ENCODE measurements around the gene VPS26A. TPM values are rescaled to one million over a fixed set of nuclear protein-coding genes. Genes with fewer than 3 reads are reported as not detected.

VPS26A gene
- 29.2 and 30.8 TPM in 2 replicates for total RNA-seq

DNA sequence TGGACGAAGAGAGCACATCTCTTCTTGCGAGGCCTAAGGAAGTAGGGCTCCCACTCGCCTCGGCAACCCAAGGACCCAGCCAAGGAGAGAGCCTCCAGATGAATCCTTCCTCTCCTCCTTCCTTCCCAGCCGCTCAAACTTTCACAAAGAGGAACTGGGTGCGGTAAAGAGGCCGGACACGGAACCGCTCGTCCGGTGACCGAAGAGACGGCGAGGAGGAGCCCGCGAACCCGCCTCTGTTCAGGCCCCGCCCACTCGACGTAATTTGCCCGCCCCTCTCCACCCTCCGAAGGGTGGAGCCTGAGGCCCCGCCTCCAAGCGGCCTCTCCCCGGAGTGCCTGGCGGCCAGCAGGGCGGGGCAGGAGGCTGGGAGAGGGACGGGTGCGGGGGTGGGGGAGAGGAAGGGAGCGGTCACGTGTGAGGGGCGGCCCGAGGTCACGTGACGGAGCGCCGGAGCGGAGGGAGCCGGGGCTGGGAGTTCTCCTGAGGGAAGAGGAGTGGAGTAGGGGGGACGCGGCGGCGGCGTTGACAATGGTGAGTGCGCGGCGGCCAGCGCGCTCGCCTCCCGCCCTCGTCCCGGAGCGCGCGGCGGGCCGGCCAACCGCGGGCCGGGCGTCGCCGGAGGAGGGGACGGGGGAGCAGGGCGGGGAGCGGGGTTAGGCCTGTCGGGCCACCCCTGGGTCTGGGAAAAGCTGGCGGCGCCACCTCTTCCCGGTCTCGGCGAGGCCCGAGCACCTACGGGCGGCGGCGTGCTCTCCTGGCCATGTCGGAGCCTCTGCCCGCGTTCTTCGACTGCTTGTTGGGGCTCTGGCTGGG is at the start of gene VPS26A:
VPS26A (plus strand) TSS at position 432 of the 816 bp plus-strand sequence; CDS start at position 532, 100 bp downstream.
- peak; percentile 100 for DNase-seq
- Mint-ChIP-seq H3K9me3 (no peaks in the 10 kb centered on the region), H3K4me1 (peaks cover 22% of the 10 kb centered on the region), H3K27ac (peak within 1 kb of the TSS; percentile 94), H3K27me3 (peaks cover 3% of the 10 kb centered on the region), H3K36me3 (ENCODE audit: low read depth) (peaks cover under 1% of the 10 kb centered on the region), H3K4me3 (peak within 1 kb of the TSS; percentile 96)
- intact Hi-C loops (cut with micrococcal nuclease) = loop anchor here (1.0 to 5.0 kb wide), 9 partner anchors 34 to 285 kb away; partner anchors contain the start of genes DDX21, DDX50, KIFBP and SUPV3L1

DNA sequence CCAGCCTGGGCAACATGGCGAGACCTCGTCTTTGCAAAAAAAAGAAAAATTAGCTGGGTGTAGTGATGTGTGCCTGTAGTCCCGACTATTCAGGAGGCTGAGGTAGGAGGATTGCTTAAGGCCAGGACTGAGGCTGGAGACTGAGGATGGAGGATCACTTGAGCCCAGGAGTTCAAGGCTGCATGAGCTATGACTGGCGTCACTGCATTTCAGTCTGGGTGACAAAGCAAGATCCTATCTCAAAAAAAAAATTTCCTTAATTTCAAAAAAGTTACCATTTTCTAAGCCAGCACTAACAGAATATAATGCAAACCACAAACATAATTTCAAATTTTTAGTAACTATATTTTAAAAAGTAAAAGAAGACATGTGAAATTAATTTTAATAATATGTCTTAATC is 49.4 kb upstream of the VPS26A start:
- DNase-seq = no peak
- H3K27ac Mint-ChIP-seq = no peak overlapping the region
- peaks cover 14% of the 10 kb centered on the region for H3K4me1 Mint-ChIP-seq
- no peaks in the 10 kb centered on the region for H3K36me3 Mint-ChIP-seq (ENCODE audit: low read depth)
- intact Hi-C loops (cut with micrococcal nuclease) = no loop called here
- no peaks in the 10 kb centered on the region for H3K9me3 Mint-ChIP-seq
- H3K4me3 Mint-ChIP-seq = no peak overlapping the region
- no peaks in the 10 kb centered on the region for H3K27me3 Mint-ChIP-seq

- intact Hi-C loops (cut with micrococcal nuclease) = no loop called here
- Mint-ChIP-seq H3K36me3 (ENCODE audit: low read depth) (no peaks in the 10 kb centered on the region), H3K9me3 (no peaks in the 10 kb centered on the region), H3K27me3 (no peaks in the 10 kb centered on the region), H3K4me1 (peaks cover 14% of the 10 kb centered on the region), H3K27ac (no peak overlapping the region), H3K4me3 (no peak overlapping the region)
- no peak for DNase-seq
Measured at GRCh38 chr10:69075431-69075830, 48.5 kb upstream of the VPS26A start.

- Mint-ChIP-seq H3K4me1 (peaks cover 7% of the 10 kb centered on the region), H3K4me3 (no peak overlapping the region), H3K27me3 (no peaks in the 10 kb centered on the region), H3K9me3 (no peaks in the 10 kb centered on the region), H3K36me3 (ENCODE audit: low read depth) (no peaks in the 10 kb centered on the region), H3K27ac (no peak overlapping the region)
- intact Hi-C loops (cut with micrococcal nuclease) = no loop called here
- no peak for DNase-seq
Measured at GRCh38 chr10:69078311-69078710, 45.7 kb upstream of the VPS26A start.

- H3K9me3 Mint-ChIP-seq = no peaks in the 10 kb centered on the region
- no peak overlapping the region for H3K27ac Mint-ChIP-seq
- H3K36me3 Mint-ChIP-seq (ENCODE audit: low read depth) = no peaks in the 10 kb centered on the region
- no peak for DNase-seq
- H3K27me3 Mint-ChIP-seq = no peaks in the 10 kb centered on the region
- intact Hi-C loops (cut with micrococcal nuclease) = no loop called here
- peaks cover 2% of the 10 kb centered on the region for H3K4me1 Mint-ChIP-seq
- no peak overlapping the region for H3K4me3 Mint-ChIP-seq
Measured at GRCh38 chr10:69080226-69080625, 43.8 kb upstream of the VPS26A start.

- no peaks in the 10 kb centered on the region for H3K27me3 Mint-ChIP-seq
- peak overlapping the region; percentile 96 for H3K27ac Mint-ChIP-seq
- peak overlapping the region; percentile 81 for H3K4me3 Mint-ChIP-seq
- peaks cover 40% of the 10 kb centered on the region for H3K4me1 Mint-ChIP-seq
- peaks cover 2% of the 10 kb centered on the region for H3K9me3 Mint-ChIP-seq
- peaks cover 27% of the 10 kb centered on the region for H3K36me3 Mint-ChIP-seq (ENCODE audit: low read depth)
- intact Hi-C loops (cut with micrococcal nuclease) = loop anchor here (5.0 kb wide), 1 partner anchor 364 kb away; the partner anchor contains the start of gene CCAR1
- peak; percentile 66 for DNase-seq
Measured at GRCh38 chr10:69086001-69086509, 37.9 kb upstream of the VPS26A start.

DNA sequence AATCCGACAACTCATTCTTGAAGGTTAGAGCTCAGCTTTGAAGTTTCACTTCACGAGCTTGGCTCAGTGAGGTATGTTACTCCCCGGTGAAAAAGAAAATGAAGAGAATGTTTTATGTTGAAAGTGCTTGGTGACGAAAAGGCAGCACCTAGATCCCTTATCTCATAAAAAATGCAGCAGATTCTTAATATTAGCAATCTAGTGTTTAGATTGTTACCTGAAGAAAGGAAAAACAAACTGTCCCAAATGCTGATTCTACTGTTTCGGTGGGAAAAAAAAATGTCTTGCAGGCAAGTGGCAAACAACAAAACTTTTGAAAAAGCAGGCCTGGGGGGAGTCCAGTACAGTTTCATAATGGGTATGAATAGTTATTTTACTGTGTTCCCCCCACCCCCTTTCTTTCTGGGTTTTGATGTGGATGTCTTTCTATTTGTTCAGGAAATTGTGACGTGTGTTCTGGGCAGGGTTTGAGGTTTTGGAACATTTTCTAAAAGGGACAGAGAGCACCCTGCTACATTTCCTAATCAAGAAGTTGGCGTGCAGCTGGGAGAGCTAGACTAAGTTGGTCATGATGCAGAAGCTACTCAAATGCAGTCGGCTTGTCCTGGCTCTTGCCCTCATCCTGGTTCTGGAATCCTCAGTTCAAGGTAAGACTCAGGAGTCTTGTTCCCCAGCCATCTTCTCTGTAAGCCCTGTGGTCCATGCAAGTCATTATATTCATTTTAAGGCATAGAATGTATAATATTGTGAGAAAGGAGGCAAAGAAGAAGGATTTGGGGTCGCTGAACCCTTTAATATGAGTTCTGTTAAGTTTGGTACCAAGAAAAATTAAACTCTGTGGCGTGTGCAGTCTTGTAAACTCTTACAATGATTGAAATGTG is 36.1 kb upstream of the VPS26A start, which contains the start of gene SRGN:
SRGN (plus strand) TSS at position 514 of the 881 bp plus-strand sequence; CDS start at position 569, 55 bp downstream.
- H3K9me3 Mint-ChIP-seq = peaks cover 2% of the 10 kb centered on the region
- peak; percentile 95 for DNase-seq
- H3K36me3 Mint-ChIP-seq (ENCODE audit: low read depth) = peaks cover 37% of the 10 kb centered on the region
- no peaks in the 10 kb centered on the region for H3K27me3 Mint-ChIP-seq
- intact Hi-C loops (cut with micrococcal nuclease) = loop anchor here (1.0 to 5.0 kb wide), 4 partner anchors 23 to 366 kb away; partner anchors contain the start of genes CCAR1 and DDX50
- H3K4me1 Mint-ChIP-seq = peaks cover 50% of the 10 kb centered on the region
- peak within 1 kb of the TSS; percentile 93 for H3K27ac Mint-ChIP-seq
- peak within 1 kb of the TSS; percentile 88 for H3K4me3 Mint-ChIP-seq

DNA sequence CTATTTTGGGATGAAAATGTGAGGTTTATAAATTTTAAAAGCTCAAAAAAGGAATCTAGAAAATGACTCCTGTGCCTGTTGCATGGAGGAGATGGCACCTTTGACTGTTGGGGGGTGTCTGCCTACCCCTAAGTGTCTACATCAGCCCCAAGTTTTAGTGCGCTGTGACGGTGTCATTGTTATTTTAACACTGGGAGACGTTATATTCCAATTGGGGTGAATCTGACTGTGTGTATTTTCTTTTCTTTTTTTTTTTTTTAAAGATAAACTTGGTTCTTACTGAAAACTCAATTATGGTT is 35.6 kb upstream of the VPS26A start:
- peak; percentile 80 for DNase-seq
- Mint-ChIP-seq H3K27ac (peak overlapping the region; percentile 93), H3K36me3 (ENCODE audit: low read depth) (peaks cover 42% of the 10 kb centered on the region), H3K4me3 (peak overlapping the region; percentile 88), H3K27me3 (no peaks in the 10 kb centered on the region), H3K4me1 (peaks cover 54% of the 10 kb centered on the region), H3K9me3 (peaks cover 2% of the 10 kb centered on the region)
- intact Hi-C loops (cut with micrococcal nuclease) = loop anchor here (2.0 to 5.0 kb wide), 2 partner anchors 188 to 366 kb away; partner anchors contain the start of genes CCAR1 and DDX50

DNA sequence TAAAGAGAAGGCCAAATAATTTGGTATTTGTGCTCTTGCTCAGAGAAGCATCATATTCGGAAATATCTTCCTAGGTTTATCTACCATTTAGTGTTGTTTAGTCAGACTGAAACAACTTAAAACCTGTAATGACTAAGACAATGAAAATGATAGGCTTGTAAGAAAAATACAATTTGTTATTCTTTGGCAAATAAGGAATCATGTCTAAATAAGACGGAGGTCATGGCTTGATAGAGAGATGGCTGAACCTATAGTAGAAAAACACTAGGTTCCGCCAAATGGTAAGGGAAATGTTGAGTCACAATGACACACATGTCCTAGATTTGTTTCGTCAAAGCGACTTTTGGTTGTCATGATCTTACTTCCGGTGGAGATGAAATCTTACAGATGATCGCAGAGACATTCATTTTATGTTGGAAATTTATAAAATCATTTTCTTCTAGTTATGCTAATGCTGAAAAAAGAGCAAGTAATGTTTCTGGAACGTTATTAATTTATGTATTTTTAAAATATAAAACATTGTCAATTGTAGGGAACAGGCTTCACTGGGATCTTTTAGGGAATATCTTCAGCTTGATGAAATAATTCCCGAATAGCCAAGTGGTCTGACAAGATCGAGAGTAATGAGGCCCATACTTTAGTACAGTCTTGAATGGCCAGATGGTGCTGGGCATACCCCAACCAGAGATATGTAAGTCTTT is 35.0 kb upstream of the VPS26A start:
- H3K9me3 Mint-ChIP-seq = peaks cover 2% of the 10 kb centered on the region

GRCh38 chr10:69089638-69090599 is 34.1 kb upstream of the VPS26A start:
- H3K36me3 Mint-ChIP-seq (ENCODE audit: low read depth) = peaks cover 52% of the 10 kb centered on the region
- peaks cover 58% of the 10 kb centered on the region for H3K4me1 Mint-ChIP-seq
- intact Hi-C loops (cut with micrococcal nuclease) = loop anchor here (1.0 to 5.0 kb wide), 7 partner anchors 34 to 368 kb away; partner anchors contain the start of genes CCAR1, DDX50 and VPS26A

More for the DNA sequence above, 35.0 kb upstream of the VPS26A start:
- H3K4me1 Mint-ChIP-seq = peaks cover 58% of the 10 kb centered on the region
- intact Hi-C loops (cut with micrococcal nuclease) = loop anchor here (2.0 to 5.0 kb wide), 2 partner anchors 188 to 367 kb away; partner anchors contain the start of genes CCAR1 and DDX50
- H3K27ac Mint-ChIP-seq = peak overlapping the region; percentile 100
- peak overlapping the region; percentile 88 for H3K4me3 Mint-ChIP-seq
- H3K36me3 Mint-ChIP-seq (ENCODE audit: low read depth) = peaks cover 46% of the 10 kb centered on the region
- DNase-seq = peak; percentile 90
- H3K27me3 Mint-ChIP-seq = no peaks in the 10 kb centered on the region

GRCh38 chr10:69090685-69091084 is 33.3 kb upstream of the VPS26A start:
- peak; percentile 66 for DNase-seq
- peaks cover 55% of the 10 kb centered on the region for H3K36me3 Mint-ChIP-seq (ENCODE audit: low read depth)
- H3K4me3 Mint-ChIP-seq = peak overlapping the region; percentile 88
- H3K27me3 Mint-ChIP-seq = no peaks in the 10 kb centered on the region
- H3K9me3 Mint-ChIP-seq = peaks cover 2% of the 10 kb centered on the region
- intact Hi-C loops (cut with micrococcal nuclease) = loop anchor here (1.0 to 2.0 kb wide), 5 partner anchors 34 to 133 kb away; partner anchors contain the start of gene VPS26A
- peak overlapping the region; percentile 100 for H3K27ac Mint-ChIP-seq
- H3K4me1 Mint-ChIP-seq = peaks cover 54% of the 10 kb centered on the region

More at GRCh38 chr10:69089638-69090599, 34.1 kb upstream of the VPS26A start:
- H3K9me3 Mint-ChIP-seq = peaks cover 2% of the 10 kb centered on the region
- peak overlapping the region; percentile 88 for H3K4me3 Mint-ChIP-seq
- H3K27ac Mint-ChIP-seq = peak overlapping the region; percentile 100
- no peaks in the 10 kb centered on the region for H3K27me3 Mint-ChIP-seq
- peak; percentile 94 for DNase-seq

GRCh38 chr10:69091143-69091651 is 32.8 kb upstream of the VPS26A start:
- intact Hi-C loops (cut with micrococcal nuclease) = loop anchor here (2.0 kb wide), 1 partner anchor 94 kb away; no protein-coding TSS in a partner anchor
- H3K27ac Mint-ChIP-seq = peak overlapping the region; percentile 100
- peaks cover 55% of the 10 kb centered on the region for H3K36me3 Mint-ChIP-seq (ENCODE audit: low read depth)
- H3K9me3 Mint-ChIP-seq = peaks cover 2% of the 10 kb centered on the region
- DNase-seq = peak; percentile 66
- H3K27me3 Mint-ChIP-seq = no peaks in the 10 kb centered on the region
- H3K4me3 Mint-ChIP-seq = peak overlapping the region; percentile 88
- H3K4me1 Mint-ChIP-seq = peaks cover 51% of the 10 kb centered on the region

Data from activated CD4-positive, alpha-beta T cell treated with anti-CD3 and anti-CD28 coated beads, Interleukin-2, amount 10 ng/mL, durations not matched to agents 24 days and 14 days (primary cell).